ENCODE data around the gene SPATA21. TPM values are rescaled to one million over a fixed set of nuclear protein-coding genes. Genes with fewer than 3 reads are reported as not detected.

The SPATA21 gene
- total RNA-seq, 2 experiments from 2014 or later = 0.05 TPM; not detected in 1

DNA sequence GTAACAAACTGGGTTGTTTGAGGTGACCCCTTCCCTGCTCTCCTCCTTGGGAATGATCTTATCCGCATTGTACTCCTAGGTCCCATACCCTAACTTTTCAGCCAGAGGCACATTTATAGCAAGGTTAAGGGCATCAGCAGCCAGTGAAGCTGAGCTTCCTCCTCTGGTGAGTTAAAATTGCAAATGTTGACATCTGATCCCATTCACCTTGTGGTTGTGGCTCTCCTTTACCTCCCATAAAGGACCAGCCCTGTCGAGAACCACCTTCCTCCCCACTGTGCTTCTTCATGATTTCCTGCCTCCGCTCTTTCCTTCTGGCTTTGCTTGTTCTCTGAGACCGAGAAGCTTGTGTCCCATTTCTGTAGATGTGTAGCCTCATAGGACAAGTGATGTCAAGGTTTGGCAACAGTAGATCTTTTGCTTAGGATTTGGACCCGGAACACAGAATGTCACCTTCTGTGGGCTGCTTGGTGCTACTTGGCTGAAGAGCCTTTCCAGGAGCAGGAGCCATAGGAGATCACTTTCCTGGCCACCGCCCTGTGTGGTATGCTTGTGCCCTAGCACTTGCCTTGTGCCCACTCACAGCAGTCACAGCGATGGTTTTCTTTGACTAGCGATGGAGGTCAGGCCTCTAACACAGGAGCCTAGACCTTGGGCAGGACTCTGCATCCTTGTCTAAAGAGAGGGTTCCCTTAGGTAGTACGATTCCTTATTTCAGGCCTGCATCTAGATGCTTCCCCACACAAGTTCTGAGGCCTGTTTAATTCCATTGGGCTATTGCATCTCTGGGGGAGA is 51.4 kb downstream of the SPATA21 start:
- Mint-ChIP-seq H3K4me3 (no peak overlapping the region), H3K36me3 (ENCODE audit: low read depth) (peaks cover 20% of the 10 kb centered on the region), H3K27me3 (no peaks in the 10 kb centered on the region), H3K27ac (peak overlapping the region; percentile 12), H3K4me1 (peaks cover 59% of the 10 kb centered on the region), H3K9me3 (no peaks in the 10 kb centered on the region)
- no peak for DNase-seq
- ChIA-PET CTCF (interaction anchor here (1.2 kb wide), 1 partner anchor 31 kb away, joined by 3 read pairs; no protein-coding TSS in a partner anchor), POLR2A (interaction anchor here (0.8 to 3.1 kb wide), 4 partner anchors 17 to 33 kb away, joined by 3 to 20 read pairs (median 4); partner anchors contain the start of genes FBXO42 and SZRD1)

DNA sequence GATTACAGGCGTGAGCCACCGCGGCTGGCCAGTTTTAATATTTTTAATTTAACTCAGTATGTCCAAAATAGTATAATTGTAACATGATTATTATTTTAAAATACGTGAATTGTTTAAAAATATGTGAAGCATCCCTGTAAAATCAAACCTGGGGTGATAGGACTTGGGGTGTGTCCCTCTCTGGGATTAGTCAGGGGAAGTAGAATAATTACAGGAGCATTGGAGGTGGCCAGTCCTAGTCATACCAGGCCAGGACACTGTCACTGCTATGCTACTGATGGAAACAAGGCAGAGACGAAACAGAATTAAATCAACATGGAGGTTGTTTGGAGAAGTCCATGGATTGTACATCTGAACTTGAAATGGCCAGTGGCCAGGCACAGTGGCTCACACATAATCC is 53.3 kb downstream of the SPATA21 start:
- Mint-ChIP-seq H3K4me3 (no peak overlapping the region), H3K36me3 (ENCODE audit: low read depth) (peaks cover 17% of the 10 kb centered on the region), H3K9me3 (no peaks in the 10 kb centered on the region), H3K27ac (no peak overlapping the region), H3K4me1 (peaks cover 48% of the 10 kb centered on the region), H3K27me3 (no peaks in the 10 kb centered on the region)
- POLR2A ChIA-PET = no interaction called here
- DNase-seq = no peak
- CTCF ChIA-PET = no interaction called here

- Mint-ChIP-seq H3K4me3 (no peak overlapping the region), H3K27me3 (no peaks in the 10 kb centered on the region), H3K27ac (no peak overlapping the region), H3K9me3 (no peaks in the 10 kb centered on the region), H3K36me3 (ENCODE audit: low read depth) (peaks cover 18% of the 10 kb centered on the region), H3K4me1 (peaks cover 39% of the 10 kb centered on the region)
- CTCF ChIA-PET = no interaction called here
- no peak for DNase-seq
- POLR2A ChIA-PET = interaction anchor here (1.2 to 1.6 kb wide), 2 partner anchors 9 to 10 kb away, joined by 3 to 4 read pairs; no protein-coding TSS in a partner anchor
Observed at GRCh38 chr1:16380868-16381267, 56.4 kb downstream of the SPATA21 start.

DNA sequence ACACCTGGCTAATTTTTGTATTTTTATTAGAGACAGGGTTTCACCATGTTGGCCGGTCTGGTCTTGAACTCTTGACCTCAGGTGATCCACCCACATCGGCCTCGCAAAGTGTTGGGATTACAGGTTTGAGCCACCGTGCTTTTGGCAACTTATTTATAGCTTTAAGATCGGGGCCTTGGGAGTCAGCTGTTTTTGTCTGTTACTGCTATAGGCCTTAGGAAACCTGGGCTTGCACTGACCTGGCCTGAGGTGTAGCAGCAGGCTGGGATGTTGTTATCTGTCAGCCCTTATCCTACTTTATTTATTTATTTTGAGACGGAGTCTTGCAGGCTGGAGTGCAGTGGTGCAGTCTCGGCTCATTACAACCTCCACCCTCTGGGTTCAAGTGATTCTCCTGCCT is 58.8 kb downstream of the SPATA21 start:
- peaks cover 40% of the 10 kb centered on the region for H3K4me1 Mint-ChIP-seq
- no peaks in the 10 kb centered on the region for H3K9me3 Mint-ChIP-seq
- ChIA-PET CTCF (no interaction called here), POLR2A (interaction anchor here (1.7 kb wide), 1 partner anchor 10 kb away, joined by 10 read pairs; the partner anchor contains the start of gene SZRD1)
- H3K27me3 Mint-ChIP-seq = no peaks in the 10 kb centered on the region
- no peak overlapping the region for H3K4me3 Mint-ChIP-seq
- H3K36me3 Mint-ChIP-seq (ENCODE audit: low read depth) = peaks cover 19% of the 10 kb centered on the region
- DNase-seq = no peak
- no peak overlapping the region for H3K27ac Mint-ChIP-seq

GRCh38 chr1:16376971-16377370 is 60.3 kb downstream of the SPATA21 start:
- ChIA-PET CTCF (interaction anchor here (1.4 kb wide), 1 partner anchor 44 kb away, joined by 3 read pairs; no protein-coding TSS in a partner anchor), POLR2A (no interaction called here)
- peaks cover 24% of the 10 kb centered on the region for H3K36me3 Mint-ChIP-seq (ENCODE audit: low read depth)
- no peaks in the 10 kb centered on the region for H3K27me3 Mint-ChIP-seq
- H3K4me3 Mint-ChIP-seq = no peak overlapping the region
- H3K4me1 Mint-ChIP-seq = peaks cover 49% of the 10 kb centered on the region
- DNase-seq = no peak
- no peaks in the 10 kb centered on the region for H3K9me3 Mint-ChIP-seq
- H3K27ac Mint-ChIP-seq = no peak overlapping the region

GRCh38 chr1:16375521-16376340 is 61.5 kb downstream of the SPATA21 start:
- DNase-seq = no peak
- no peak overlapping the region for H3K4me3 Mint-ChIP-seq
- POLR2A ChIA-PET = interaction anchor here (1.0 to 1.1 kb wide), 3 partner anchors 11 to 66 kb away, joined by 3 to 5 read pairs (median 3); no protein-coding TSS in a partner anchor
- no peaks in the 10 kb centered on the region for H3K9me3 Mint-ChIP-seq
- H3K36me3 Mint-ChIP-seq (ENCODE audit: low read depth) = peaks cover 23% of the 10 kb centered on the region
- peaks cover 59% of the 10 kb centered on the region for H3K4me1 Mint-ChIP-seq
- CTCF ChIA-PET = interaction anchor here (0.8 to 1.7 kb wide), 3 partner anchors 12 to 45 kb away, joined by 3 to 4 read pairs (median 3); no protein-coding TSS in a partner anchor
- H3K27me3 Mint-ChIP-seq = no peaks in the 10 kb centered on the region
- H3K27ac Mint-ChIP-seq = peak overlapping the region; percentile 5

DNA sequence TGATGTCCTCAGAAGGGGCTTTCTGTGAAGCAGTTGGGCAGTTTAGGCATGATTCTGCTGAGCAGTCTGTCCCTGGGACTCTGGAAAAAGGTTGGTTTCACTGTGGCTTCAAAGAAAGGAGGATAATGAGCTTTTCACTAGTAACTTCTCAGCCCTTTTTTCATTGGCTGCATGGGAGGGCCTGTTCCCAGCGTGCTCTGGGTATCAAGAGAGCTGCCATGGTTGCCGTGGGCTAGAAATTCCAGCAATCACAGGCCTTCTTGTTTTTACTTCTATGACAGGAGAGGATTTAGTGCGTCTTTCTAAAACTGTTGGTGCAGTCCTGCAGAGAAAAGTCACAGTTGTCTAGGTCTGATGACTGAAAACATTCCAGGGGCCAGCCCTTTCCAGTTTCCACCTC is 63.0 kb downstream of the SPATA21 start:
- Mint-ChIP-seq H3K27me3 (no peaks in the 10 kb centered on the region), H3K4me3 (no peak overlapping the region), H3K27ac (no peak overlapping the region), H3K9me3 (no peaks in the 10 kb centered on the region), H3K36me3 (ENCODE audit: low read depth) (peaks cover 29% of the 10 kb centered on the region), H3K4me1 (peaks cover 66% of the 10 kb centered on the region)
- ChIA-PET POLR2A (interaction anchor here (0.9 kb wide), 1 partner anchor 14 kb away, joined by 3 read pairs; no protein-coding TSS in a partner anchor), CTCF (interaction anchor here (1.7 kb wide), 1 partner anchor 11 kb away, joined by 4 read pairs; no protein-coding TSS in a partner anchor)
- no peak for DNase-seq

- peaks cover 41% of the 10 kb centered on the region for H3K36me3 Mint-ChIP-seq (ENCODE audit: low read depth)
- H3K27ac Mint-ChIP-seq = peak overlapping the region; percentile 86
- ChIA-PET CTCF (interaction anchor here (1.1 to 1.9 kb wide), 3 partner anchors 9 to 248 kb away, joined by 3 to 13 read pairs (median 3); no protein-coding TSS in a partner anchor), POLR2A (interaction anchor here (0.7 to 10.9 kb wide), 6 partner anchors 8 to 141 kb away, joined by 3 to 109 read pairs (median 5); partner anchors contain the start of genes FBXO42 and NECAP2)
- H3K4me3 Mint-ChIP-seq = peak overlapping the region; percentile 35
- H3K27me3 Mint-ChIP-seq = no peaks in the 10 kb centered on the region
- peaks cover 74% of the 10 kb centered on the region for H3K4me1 Mint-ChIP-seq
- DNase-seq = no peak
- H3K9me3 Mint-ChIP-seq = no peaks in the 10 kb centered on the region
Observed at GRCh38 chr1:16372535-16373285, 64.5 kb downstream of the SPATA21 start.

GRCh38 chr1:16371725-16372124 is 65.5 kb downstream of the SPATA21 start:
- Mint-ChIP-seq H3K4me1 (peaks cover 69% of the 10 kb centered on the region), H3K27me3 (no peaks in the 10 kb centered on the region), H3K36me3 (ENCODE audit: low read depth) (peaks cover 39% of the 10 kb centered on the region), H3K9me3 (no peaks in the 10 kb centered on the region), H3K4me3 (peak overlapping the region; percentile 35), H3K27ac (peak overlapping the region; percentile 86)
- ChIA-PET POLR2A (interaction anchor here (0.8 to 10.9 kb wide), 5 partner anchors 9 to 142 kb away, joined by 3 to 109 read pairs (median 6); partner anchors contain the start of genes FBXO42 and NECAP2), CTCF (interaction anchor here (1.1 to 1.9 kb wide), 3 partner anchors 8 to 49 kb away, joined by 3 to 13 read pairs (median 3); partner anchors contain the start of gene FBXO42)
- peak; percentile 31 for DNase-seq

DNA sequence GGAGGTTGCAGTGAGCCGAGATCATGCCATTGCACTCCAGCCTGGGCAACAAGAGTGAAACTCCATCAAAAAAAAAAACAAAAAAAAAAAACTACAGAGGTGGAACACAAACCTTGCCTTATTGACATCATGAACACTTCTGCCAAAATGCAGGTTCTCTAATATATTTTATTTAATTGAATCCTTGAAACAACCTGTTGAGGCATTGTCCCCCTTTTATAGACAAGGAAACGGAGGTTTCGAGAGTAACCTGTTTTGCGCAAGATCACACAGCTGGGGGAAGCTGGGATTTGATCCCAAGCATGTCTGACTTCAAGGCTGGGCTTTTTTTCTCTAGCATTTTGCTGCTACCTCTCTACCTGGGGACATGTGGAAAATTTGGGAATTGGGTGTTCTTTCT is 67.4 kb downstream of the SPATA21 start:
- Mint-ChIP-seq H3K9me3 (no peaks in the 10 kb centered on the region), H3K4me3 (peak overlapping the region; percentile 97), H3K36me3 (ENCODE audit: low read depth) (peaks cover 39% of the 10 kb centered on the region), H3K27ac (no peak overlapping the region), H3K4me1 (peaks cover 60% of the 10 kb centered on the region), H3K27me3 (no peaks in the 10 kb centered on the region)
- ChIA-PET POLR2A (interaction anchor here (2.5 to 10.9 kb wide), 5 partner anchors 17 to 144 kb away, joined by 6 to 109 read pairs (median 22); partner anchors contain the start of genes FBXO42 and NECAP2), CTCF (interaction anchor here (0.6 to 0.7 kb wide), 2 partner anchors 90 to 124 kb away, joined by 3 to 4 read pairs; no protein-coding TSS in a partner anchor)
- no peak for DNase-seq

GRCh38 chr1:16367968-16368890 is 69.0 kb downstream of the SPATA21 start:
- Mint-ChIP-seq H3K4me3 (peak overlapping the region; percentile 97), H3K27ac (peak overlapping the region; percentile 99), H3K4me1 (peaks cover 54% of the 10 kb centered on the region), H3K9me3 (no peaks in the 10 kb centered on the region), H3K27me3 (no peaks in the 10 kb centered on the region), H3K36me3 (ENCODE audit: low read depth) (peaks cover 31% of the 10 kb centered on the region)
- CTCF ChIA-PET = interaction anchor here (0.6 to 1.2 kb wide), 5 partner anchors 16 to 151 kb away, joined by 3 to 4 read pairs (median 3); partner anchors contain the start of genes FBXO42 and NECAP2
- DNase-seq = no peak
- POLR2A ChIA-PET = interaction anchor here (0.6 to 10.9 kb wide), 21 partner anchors 11 to 751 kb away, joined by 3 to 109 read pairs (median 6); partner anchors contain the start of genes FBXO42, NECAP2, RNU1-1 and SPEN

Data from activated CD4-positive, alpha-beta memory T cell treated with anti-CD3 and anti-CD28 coated beads, Interleukin-2, amount 10 ng/mL, durations not matched to agents 7 days and 5 days (primary cell).